Urinary bladder (tissue), 4 donors: ENCODE measurements around the gene MCCC2. TPM values are rescaled to one million over a fixed set of nuclear protein-coding genes. Genes with fewer than 3 reads are reported as not detected.
"Not testable (repeated sequence)": the region's sequence is repeated elsewhere in the genome, so short reads cannot be mapped to it uniquely, and the experiment has no call there.

Experiments used
- DNase-seq: peaks from one replicate; pipeline ENCODE4 v3.0.0-alpha.2; 2015; ENCODE audit errors: extremely low spot score
- H3K27ac ChIP-seq: one replicate; pipeline ENCODE4 v1.5.1; 2013; ENCODE audit warnings: low read depth, mild to moderate bottlenecking, moderate library complexity
- H3K36me3 ChIP-seq: one replicate; pipeline ENCODE4 v1.6.1; 2013; ENCODE audit warnings: mild to moderate bottlenecking, moderate library complexity; ENCODE audit not compliant: insufficient read depth
- H3K4me1 ChIP-seq: one replicate; pipeline ENCODE4 v1.6.1; 2013; ENCODE audit warnings: mild to moderate bottlenecking, moderate library complexity; ENCODE audit not compliant: insufficient read depth
- H3K4me3 ChIP-seq: one replicate; pipeline ENCODE4 v1.5.1; 2013; ENCODE audit warnings: low read depth, low read length
- WGBS: extraction: QIAGEN DNeasy Blood & Tissue Kit; methylation state at CpG from one replicate; pipeline ENCODE4 v1.1.7; 2013; 5-methylcytosine and 5-hydroxymethylcytosine counted together
- polyA plus RNA-seq: library from polyadenylated mRNA; stranded (reverse); fragments of 200-250 nt; gene quantifications from one replicate; pipeline ENCODE4 v1.2.3, GENCODE V29; 2013
- total RNA-seq: library from RNA; depleted of rRNA; stranded (reverse); fragments of >200 nt; gene quantifications from one replicate; pipeline ENCODE4 v1.2.3, GENCODE V29; 2014
- donor health status: healthy with polysubstance abuse.
- donor health status: healthy.

MCCC2 gene
- total and polyA plus RNA-seq, 2 donors, result 22.6 to 50.9 TPM

GRCh38 chr5:71621268-71621667 lies 34.1 kb downstream of the MCCC2 start:
- no peak overlapping the region for H3K4me3 ChIP-seq
- DNase-seq, result no peak
- no peaks in the 10 kb centered on the region for H3K4me1 ChIP-seq
- H3K36me3 ChIP-seq, result no peaks in the 10 kb centered on the region
- WGBS, result 95% methylated on average over 3 of the region's 3 CpGs
- no peak overlapping the region for H3K27ac ChIP-seq

GRCh38 chr5:71621741-71622140 lies 34.6 kb downstream of the MCCC2 start:
- H3K4me3 ChIP-seq, result no peak overlapping the region
- 95% methylated on average over 2 of the region's 2 CpGs for WGBS
- H3K36me3 ChIP-seq, result no peaks in the 10 kb centered on the region
- H3K4me1 ChIP-seq, result no peaks in the 10 kb centered on the region
- DNase-seq, result no peak
- H3K27ac ChIP-seq, result no peak overlapping the region

- Histone ChIP-seq H3K4me3 (no peak overlapping the region), H3K27ac (no peak overlapping the region), H3K36me3 (no peaks in the 10 kb centered on the region), H3K4me1 (no peaks in the 10 kb centered on the region)
- no peak for DNase-seq
- WGBS, result 94% methylated on average over 10 of the region's 10 CpGs
Observed at GRCh38 chr5:71623221-71623794, 36.2 kb downstream of the MCCC2 start.

- 86% methylated on average over 6 of the region's 6 CpGs for WGBS
- Histone ChIP-seq H3K27ac (no peak overlapping the region), H3K36me3 (peaks cover 1% of the 10 kb centered on the region), H3K4me1 (peaks cover 1% of the 10 kb centered on the region), H3K4me3 (no peak overlapping the region)
- no peak for DNase-seq
Observed at GRCh38 chr5:71629950-71630349, 42.8 kb downstream of the MCCC2 start.

GRCh38 chr5:71631070-71631469 lies 43.9 kb downstream of the MCCC2 start:
- peaks cover 3% of the 10 kb centered on the region for H3K36me3 ChIP-seq
- 78% methylated on average over 4 of the region's 4 CpGs for WGBS
- no peak for DNase-seq
- H3K4me1 ChIP-seq, result peaks cover 1% of the 10 kb centered on the region
- no peak overlapping the region for H3K4me3 ChIP-seq
- H3K27ac ChIP-seq, result no peak overlapping the region

GRCh38 chr5:71632168-71632567 lies 45.0 kb downstream of the MCCC2 start:
- peak; percentile 14 for DNase-seq
- no peak overlapping the region for H3K27ac ChIP-seq
- peaks cover 1% of the 10 kb centered on the region for H3K4me1 ChIP-seq
- H3K4me3 ChIP-seq, result no peak overlapping the region
- H3K36me3 ChIP-seq, result peaks cover 3% of the 10 kb centered on the region
- WGBS, result 74% methylated on average over 3 of the region's 3 CpGs

- H3K36me3 ChIP-seq, result peaks cover 3% of the 10 kb centered on the region
- WGBS, result 63% methylated on average over 2 of the region's 2 CpGs
- no peak overlapping the region for H3K4me3 ChIP-seq
- no peak overlapping the region for H3K27ac ChIP-seq
- DNase-seq, result no peak
- peaks cover 1% of the 10 kb centered on the region for H3K4me1 ChIP-seq
Observed at GRCh38 chr5:71633255-71634155, 46.4 kb downstream of the MCCC2 start.

- DNase-seq, result no peak
- H3K4me3 ChIP-seq, result no peak overlapping the region
- peaks cover 5% of the 10 kb centered on the region for H3K36me3 ChIP-seq
- no peak overlapping the region for H3K27ac ChIP-seq
- H3K4me1 ChIP-seq, result no peaks in the 10 kb centered on the region
Observed at GRCh38 chr5:71637133-71637532, 50.0 kb downstream of the MCCC2 start.

GRCh38 chr5:71640408-71640807 lies 53.3 kb downstream of the MCCC2 start:
- peaks cover 2% of the 10 kb centered on the region for H3K36me3 ChIP-seq
- 98% methylated on average over 3 of the region's 3 CpGs for WGBS
- H3K4me3 ChIP-seq, result no peak overlapping the region
- H3K4me1 ChIP-seq, result no peaks in the 10 kb centered on the region
- DNase-seq, result no peak
- no peak overlapping the region for H3K27ac ChIP-seq

- H3K4me3 ChIP-seq, result no peak overlapping the region
- DNase-seq, result no peak
- WGBS, result 56% methylated on average over 3 of the region's 3 CpGs
- no peaks in the 10 kb centered on the region for H3K4me1 ChIP-seq
- H3K27ac ChIP-seq, result no peak overlapping the region
- peaks cover 3% of the 10 kb centered on the region for H3K36me3 ChIP-seq
Observed at GRCh38 chr5:71645030-71645429, 57.9 kb downstream of the MCCC2 start.

- not testable (repeated sequence) for H3K36me3 ChIP-seq, H3K4me3 ChIP-seq, DNase-seq, H3K4me1 ChIP-seq, H3K27ac ChIP-seq
- 97% methylated on average over 3 of the region's 3 CpGs for WGBS
Observed at GRCh38 chr5:71650940-71651339, 63.8 kb downstream of the MCCC2 start.

GRCh38 chr5:71651579-71651978 lies 64.4 kb downstream of the MCCC2 start:
- Histone ChIP-seq H3K4me3 (no peak overlapping the region), H3K4me1 (no peaks in the 10 kb centered on the region), H3K36me3 (peaks cover 1% of the 10 kb centered on the region), H3K27ac (no peak overlapping the region)
- WGBS, result 93% methylated on average over 3 of the region's 3 CpGs
- DNase-seq, result no peak

- no peak overlapping the region for H3K27ac ChIP-seq
- H3K4me1 ChIP-seq, result no peaks in the 10 kb centered on the region
- 95% methylated on average over 3 of the region's 3 CpGs for WGBS
- no peak for DNase-seq
- H3K36me3 ChIP-seq, result no peaks in the 10 kb centered on the region
- H3K4me3 ChIP-seq, result no peak overlapping the region
Observed at GRCh38 chr5:71652349-71652748, 65.2 kb downstream of the MCCC2 start.

GRCh38 chr5:71652803-71653543 lies 65.8 kb downstream of the MCCC2 start:
- no peak for DNase-seq
- no peaks in the 10 kb centered on the region for H3K36me3 ChIP-seq
- H3K27ac ChIP-seq, result no peak overlapping the region
- no peaks in the 10 kb centered on the region for H3K4me1 ChIP-seq
- H3K4me3 ChIP-seq, result no peak overlapping the region
- 56% methylated on average over 9 of the region's 9 CpGs for WGBS
